ENCODE results near the gene DPH7. TPM values are rescaled to one million over a fixed set of nuclear protein-coding genes. Genes with fewer than 3 reads are reported as not detected.
"Not testable (repeated sequence)": the region's sequence is repeated elsewhere in the genome, so short reads cannot be mapped to it uniquely, and the experiment has no call there.

DPH7 gene
- total RNA-seq, 1 experiment from 2014 or later, result 54.4 TPM

- TF ChIP-seq CTCF (IDR thresholded peaks at IDR 0.05 in 2 of 3, conservative IDR thresholded peaks at IDR 0.05 in 1 of 3; ENCODE audit: borderline replicate concordance in 1 of 3, insufficient read depth in 1 of 3, low read depth in 2 of 3, low read length in 2 of 3), result no peak
Measured at GRCh38 chr9:137626464-137626863, 47.7 kb upstream of the DPH7 start (continued).

GRCh38 chr9:137622211-137622610, 43.5 kb upstream of the DPH7 start:
- DNase-seq (ENCODE audit: low read depth, low spot score); H3K4me3 ChIP-seq (replicated peaks in 1 of 2; ENCODE audit: low read depth in 1 of 2, low read length in 2 of 2); BruUV-seq (replicated peaks); H3K36me3 ChIP-seq (ENCODE audit: control insufficient read depth in 1 of 2, insufficient read depth in 2 of 2, low read length in 2 of 2); H4K20me1 ChIP-seq (ENCODE audit: insufficient read depth); H3K27ac ChIP-seq (ENCODE audit: low read depth, low read length); CTCF ChIA-PET; ATAC-seq; POLR2A ChIA-PET; H3K9me2 ChIP-seq (ENCODE audit: insufficient read depth); H3K27me3 ChIP-seq (ENCODE audit: insufficient read depth, low read length); H3K4me2 ChIP-seq (ENCODE audit: low read length); intact Hi-C loops (cut with micrococcal nuclease); H3K9ac ChIP-seq (ENCODE audit: low read length); H2AFZ ChIP-seq (ENCODE audit: low read depth, low read length, poor library complexity, severe bottlenecking); H3K9me3 ChIP-seq (ENCODE audit: control insufficient read depth in 1 of 2, insufficient read depth in 1 of 2, low read depth in 1 of 2, low read length in 2 of 2); RAD21 ChIA-PET (ENCODE audit: low non-redundant PET in 1 of 2, low total read pairs in 2 of 2, uncharacterized antibody in 2 of 2, unreplicated experiment in 2 of 2): not testable (repeated sequence)
- Histone ChIP-seq H3K79me2 (ENCODE audit: insufficient read depth, low read length) (peaks cover 94% of the 10 kb centered on the region), H3K4me1 (ENCODE audit: control insufficient read depth in 1 of 2, insufficient read depth in 2 of 2, low read length in 2 of 2) (peaks cover 19 to 29% of the 10 kb centered on the region in 2 experiments)

GRCh38 chr9:137621131-137621757, 42.5 kb upstream of the DPH7 start:
- Histone ChIP-seq H2AFZ (ENCODE audit: low read depth, low read length, poor library complexity, severe bottlenecking) (no peak overlapping the region), H3K9me3 (ENCODE audit: control insufficient read depth in 1 of 2, insufficient read depth in 1 of 2, low read depth in 1 of 2, low read length in 2 of 2) (no peaks in the 10 kb centered on the region), H3K9me2 (ENCODE audit: insufficient read depth) (no peaks in the 10 kb centered on the region), H3K27ac (ENCODE audit: low read depth, low read length) (peak overlapping the region; percentile 40; the same call in 1 of the 2 replicates), H3K9ac (ENCODE audit: low read length) (no peak overlapping the region; the same call in 1 of the 2 replicates), H3K27me3 (ENCODE audit: insufficient read depth, low read length) (no peaks in the 10 kb centered on the region), H3K4me2 (ENCODE audit: low read length) (peak overlapping the region; percentile 91), H3K4me3 (replicated peaks in 1 of 2; ENCODE audit: low read depth in 1 of 2, low read length in 2 of 2) (peak overlapping the region in 1 of 2 experiments; percentile 8; a peak in 2 of 4 replicates), H3K36me3 (ENCODE audit: control insufficient read depth in 1 of 2, insufficient read depth in 2 of 2, low read length in 2 of 2) (peaks cover 2 to 7% of the 10 kb centered on the region in 2 experiments; a peak in 1 of 4 replicates), H3K79me2 (ENCODE audit: insufficient read depth, low read length) (peaks cover 93% of the 10 kb centered on the region), H4K20me1 (ENCODE audit: insufficient read depth) (peaks cover 5% of the 10 kb centered on the region; the same call in 1 of the 2 replicates), H3K4me1 (ENCODE audit: control insufficient read depth in 1 of 2, insufficient read depth in 2 of 2, low read length in 2 of 2) (peaks cover 19 to 30% of the 10 kb centered on the region in 2 experiments)
- BruUV-seq (replicated peaks), result no TSS peak
- ChIA-PET POLR2A (no interaction called here), RAD21 (ENCODE audit: low non-redundant PET in 1 of 2, low total read pairs in 2 of 2, uncharacterized antibody in 2 of 2, unreplicated experiment in 2 of 2) (no interaction called here), CTCF (no interaction called here)
- peak; percentile 21 for ATAC-seq
- no peak for DNase-seq (ENCODE audit: low read depth, low spot score)
- TF ChIP-seq CTCF (IDR thresholded peaks at IDR 0.05 in 2 of 3, conservative IDR thresholded peaks at IDR 0.05 in 1 of 3; ENCODE audit: borderline replicate concordance in 1 of 3, insufficient read depth in 1 of 3, low read depth in 2 of 3, low read length in 2 of 3) (peak in 2 of 3 experiments; percentile 43 to 46; a peak in 3 of 6 replicates), POLR2A (IDR thresholded peaks at IDR 0.05; ENCODE audit: borderline replicate concordance, extremely low read depth, insufficient read depth, insufficient read length) (no peak)
- intact Hi-C loops (cut with micrococcal nuclease), result no loop called here

Data from HCT116 (cell line).